ENCODE measurements around the gene FLNB. TPM values are rescaled to one million over a fixed set of nuclear protein-coding genes. Genes with fewer than 3 reads are reported as not detected.
"Not testable (repeated sequence)": the region's sequence is repeated elsewhere in the genome, so short reads cannot be mapped to it uniquely, and the experiment has no call there.

Gene FLNB
- total RNA-seq, 1 experiment from 2014 or later, result 47.5 TPM

DNA sequence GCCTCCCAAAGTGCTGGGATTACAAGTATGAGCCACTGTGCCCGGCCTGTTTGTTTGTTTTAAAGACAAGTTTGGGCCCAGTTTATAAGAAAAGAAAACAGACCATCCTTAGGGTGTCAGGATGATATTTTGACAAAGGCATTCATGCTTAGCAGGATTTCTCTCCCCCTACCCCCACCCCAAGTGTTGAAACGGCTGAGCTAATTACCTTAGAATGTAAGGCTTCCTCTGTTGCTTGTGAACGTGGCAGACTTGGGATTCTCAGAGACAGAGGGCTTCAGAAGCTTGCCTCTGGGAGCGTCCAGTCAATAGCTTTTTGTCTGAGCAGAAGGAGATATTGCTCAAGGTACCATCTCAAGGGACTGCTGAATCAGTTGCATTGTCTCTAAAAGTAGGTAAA is 24.0 kb downstream of the FLNB start:
- no peak for DNase-seq (ENCODE audit: low read depth)

DNA sequence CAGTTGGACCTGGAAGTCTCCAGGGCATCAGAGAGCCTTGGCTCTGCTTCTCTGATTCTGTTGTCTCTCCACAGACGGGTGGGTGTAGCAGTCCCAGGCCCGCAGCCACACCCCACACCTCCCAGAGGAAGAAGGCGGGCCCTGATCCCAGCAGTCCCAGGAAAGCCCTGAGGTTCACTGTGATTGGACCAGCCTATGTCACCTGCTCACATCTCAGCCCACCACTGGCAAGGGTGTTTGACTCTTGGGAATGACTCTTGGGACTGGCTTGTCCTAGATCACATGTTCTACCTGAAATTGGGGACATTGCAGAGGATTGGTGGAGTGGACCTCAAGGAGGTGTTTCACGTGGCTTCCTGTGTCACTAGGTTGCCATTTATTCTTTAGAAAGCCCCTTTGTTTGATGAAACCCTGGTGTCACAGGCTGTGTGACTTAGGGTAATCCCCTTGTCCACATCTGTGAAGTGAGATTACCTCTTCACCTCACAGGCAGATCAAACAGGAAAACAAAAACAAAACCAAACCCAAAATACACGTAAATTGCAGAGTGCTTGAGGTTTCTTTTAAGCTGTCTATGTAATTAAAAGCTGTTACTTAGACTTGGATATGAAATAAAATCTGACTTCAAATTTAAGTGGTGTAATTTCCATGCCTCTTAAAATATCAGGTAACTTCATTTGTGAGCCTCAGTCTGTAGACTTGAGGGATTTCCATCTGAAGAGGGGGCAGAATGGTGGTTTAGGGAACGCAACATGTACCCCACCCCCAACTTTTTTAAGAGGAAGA is 26.7 kb downstream of the FLNB start:
- no peak for DNase-seq (ENCODE audit: low read depth)

GRCh38 chr3:58035524-58036255 is 27.5 kb downstream of the FLNB start:
- no peak for DNase-seq (ENCODE audit: low read depth)

DNA sequence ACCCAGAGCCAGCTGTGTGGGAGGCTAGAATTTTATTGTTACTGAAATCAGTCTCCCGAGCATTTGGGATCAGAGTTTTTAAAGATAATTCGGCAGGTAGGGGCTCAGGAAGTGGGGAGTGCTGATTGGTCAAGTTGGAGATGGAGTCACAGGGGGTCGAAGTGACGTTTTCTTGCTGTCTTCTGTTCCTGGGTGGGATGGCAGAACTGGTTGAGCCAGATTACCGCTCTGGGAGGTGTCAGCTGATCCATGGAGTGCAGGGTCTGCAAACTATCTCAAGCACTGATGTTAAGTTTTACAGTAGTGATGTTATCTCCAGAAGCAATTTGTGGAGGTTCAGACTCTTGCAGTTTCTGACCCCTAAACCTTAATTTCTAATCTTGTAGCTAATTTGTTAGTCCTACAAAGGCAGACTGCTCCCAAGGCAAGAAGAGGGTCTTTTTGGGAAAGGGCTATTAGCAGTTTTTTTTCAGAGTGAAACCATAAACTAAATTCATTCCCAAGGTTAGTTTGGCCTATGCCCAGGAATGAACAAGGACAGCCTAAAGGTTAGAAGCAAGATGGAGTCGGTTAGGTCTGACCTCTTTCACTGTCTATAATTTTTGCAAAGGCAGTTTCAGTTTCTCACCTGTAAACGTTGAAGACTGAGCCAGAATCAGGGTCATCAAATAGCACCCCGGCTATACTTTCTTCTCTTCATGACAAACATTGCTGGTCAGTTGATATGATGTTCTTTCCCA is 28.2 kb downstream of the FLNB start:
- no peak for DNase-seq (ENCODE audit: low read depth)

GRCh38 chr3:58037141-58037910 is 29.1 kb downstream of the FLNB start:
- DNase-seq (ENCODE audit: low read depth), result no peak

DNA sequence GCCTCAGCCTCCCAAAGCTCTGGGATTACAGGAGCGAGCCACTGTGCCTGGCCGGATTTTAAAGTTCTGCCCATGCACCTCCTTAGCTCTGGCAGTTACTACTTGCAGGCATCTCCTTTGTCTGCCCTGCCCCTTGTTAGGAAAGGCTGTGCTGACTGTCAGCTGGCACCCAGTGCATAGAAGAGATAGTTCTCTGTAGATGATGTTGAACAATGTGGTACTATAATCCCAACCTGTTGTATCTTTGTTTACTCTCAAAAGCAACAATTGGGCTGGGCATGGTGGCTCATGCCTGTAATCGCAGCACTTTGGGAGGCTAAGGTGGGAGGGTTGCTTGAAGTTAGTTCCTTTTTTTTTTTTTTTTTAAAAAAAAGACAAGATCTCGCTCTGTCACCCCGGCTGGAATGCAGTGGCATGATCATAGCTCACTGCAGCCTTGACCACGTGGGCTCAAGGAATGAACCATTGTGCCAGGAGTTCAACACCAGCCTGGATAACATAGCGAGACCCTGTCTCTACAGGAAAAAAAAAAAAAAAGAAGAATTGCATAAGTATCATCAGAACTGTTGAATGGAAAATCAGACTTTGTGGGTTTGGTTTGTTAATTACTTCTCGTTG is 30.6 kb downstream of the FLNB start:
- DNase-seq (ENCODE audit: low read depth), result no peak

- DNase-seq (ENCODE audit: low read depth), result no peak
Observed at GRCh38 chr3:58039601-58040000, 31.4 kb downstream of the FLNB start.

DNA sequence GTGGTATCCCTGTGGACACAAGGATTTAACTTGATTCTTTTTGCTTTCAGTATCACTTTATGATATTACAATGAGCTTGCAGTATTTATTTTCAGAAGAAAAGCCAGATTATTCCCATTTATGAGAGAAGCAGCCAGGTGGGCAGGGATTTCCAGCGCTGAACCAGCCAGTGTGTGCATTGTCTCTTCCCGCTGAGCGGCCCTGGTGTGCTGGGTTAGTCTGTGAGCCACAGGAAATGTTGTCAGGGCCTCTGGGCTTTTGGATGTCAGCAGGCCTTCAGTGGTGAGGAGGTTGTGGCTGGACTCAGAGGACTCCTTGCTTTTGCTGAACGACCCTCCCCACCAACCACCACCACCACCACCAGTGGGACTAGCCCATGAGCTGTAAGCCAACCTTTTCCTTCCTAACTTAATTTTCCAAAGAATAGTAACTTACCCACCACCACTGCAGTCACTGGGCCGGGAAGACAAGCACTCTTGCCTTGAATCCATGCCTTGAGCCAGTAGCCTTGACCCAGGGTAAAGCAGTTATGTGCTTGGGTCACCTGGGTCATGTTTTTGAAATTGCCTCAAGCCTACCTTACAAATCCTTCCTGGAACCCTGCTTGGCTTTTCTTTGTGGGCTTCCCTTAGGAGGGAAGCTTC is 33.1 kb downstream of the FLNB start:
- no peak for DNase-seq (ENCODE audit: low read depth)

DNA sequence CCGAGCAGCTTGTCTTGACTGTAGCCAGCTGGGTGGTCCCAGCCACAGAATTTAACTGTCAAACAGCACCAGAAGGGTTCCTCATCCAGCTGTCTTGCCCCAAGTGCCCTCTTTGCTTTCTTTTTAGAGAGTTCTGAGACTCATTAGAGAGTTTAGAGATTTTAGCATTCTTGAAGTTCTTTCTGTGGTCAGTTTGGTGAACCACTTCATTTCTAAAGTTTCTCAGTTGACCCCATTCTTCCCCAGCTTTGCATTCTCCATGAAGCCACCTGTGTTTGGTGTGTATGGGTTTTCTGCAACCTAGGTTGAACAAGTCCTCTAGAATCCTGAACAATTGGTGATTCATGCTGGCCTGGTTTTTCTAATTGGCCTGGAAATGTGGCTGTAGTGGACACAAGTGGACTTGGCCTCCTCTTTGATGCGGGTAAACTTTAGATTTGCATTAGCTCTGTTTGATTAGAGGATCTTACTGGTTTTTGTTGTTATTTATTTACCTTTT is 33.7 kb downstream of the FLNB start:
- peak; percentile 97 for DNase-seq (ENCODE audit: low read depth)

GRCh38 chr3:58042947-58043707 is 34.9 kb downstream of the FLNB start:
- DNase-seq (ENCODE audit: low read depth), result no peak

- DNase-seq (ENCODE audit: low read depth), result no peak
Observed at GRCh38 chr3:58043933-58044332, 35.7 kb downstream of the FLNB start.

- DNase-seq (ENCODE audit: low read depth), result no peak
Observed at GRCh38 chr3:58044691-58045483, 36.7 kb downstream of the FLNB start.

GRCh38 chr3:58047826-58048225 is 39.6 kb downstream of the FLNB start:
- peak; percentile 92 for DNase-seq (ENCODE audit: low read depth)

DNA sequence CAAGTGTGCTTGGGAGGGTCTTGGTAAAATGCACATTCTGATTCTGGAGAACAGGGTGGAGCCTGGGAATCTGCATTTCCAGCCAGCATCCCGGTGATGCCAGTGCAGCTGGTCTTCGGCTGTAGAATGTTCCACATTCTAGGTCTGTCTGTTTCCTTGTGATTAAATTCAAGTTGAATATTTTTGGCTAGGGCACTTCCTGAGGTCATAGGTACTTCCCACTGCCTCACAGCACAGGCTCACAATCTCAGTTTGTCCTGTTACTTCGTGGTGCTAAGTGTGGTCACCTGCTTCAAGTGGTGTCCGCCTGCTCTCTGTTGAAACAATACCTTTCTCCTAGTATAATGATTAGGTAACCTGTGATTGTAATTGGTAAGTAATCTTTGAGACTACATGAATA is 40.1 kb downstream of the FLNB start:
- DNase-seq (ENCODE audit: low read depth), result peak; percentile 53

DNA sequence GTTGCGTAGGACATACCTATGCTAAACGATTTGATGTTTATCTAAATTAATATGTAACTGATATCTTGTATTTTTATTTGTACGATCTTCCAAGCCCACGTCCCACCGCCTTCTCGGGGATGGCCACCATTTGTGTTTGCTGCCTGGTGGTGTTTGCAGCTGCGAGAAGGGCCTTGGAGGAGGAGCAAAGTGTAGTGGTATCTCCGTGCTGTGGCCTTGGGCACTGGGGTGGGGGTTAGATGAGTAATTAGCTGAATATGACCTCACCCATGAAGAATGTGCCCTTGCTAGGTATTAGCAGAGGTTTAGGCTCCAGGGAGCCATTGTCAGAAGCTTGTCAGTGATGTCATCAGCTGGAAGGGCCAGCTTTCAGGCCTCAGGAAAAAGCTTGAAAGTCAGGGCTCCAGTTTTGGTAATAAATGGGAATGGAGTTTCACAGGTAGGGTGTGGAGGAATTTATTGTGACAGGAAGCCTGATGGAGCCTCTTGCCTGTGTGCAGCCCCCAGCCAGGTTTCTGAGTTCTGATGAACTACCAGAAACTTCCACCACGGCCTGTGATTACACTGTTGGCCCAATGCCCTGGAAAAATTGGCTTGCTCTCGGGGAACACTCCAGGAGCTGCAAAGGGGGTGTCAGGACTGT is 41.0 kb downstream of the FLNB start:
- DNase-seq (ENCODE audit: low read depth), result peak; percentile 92

DNA sequence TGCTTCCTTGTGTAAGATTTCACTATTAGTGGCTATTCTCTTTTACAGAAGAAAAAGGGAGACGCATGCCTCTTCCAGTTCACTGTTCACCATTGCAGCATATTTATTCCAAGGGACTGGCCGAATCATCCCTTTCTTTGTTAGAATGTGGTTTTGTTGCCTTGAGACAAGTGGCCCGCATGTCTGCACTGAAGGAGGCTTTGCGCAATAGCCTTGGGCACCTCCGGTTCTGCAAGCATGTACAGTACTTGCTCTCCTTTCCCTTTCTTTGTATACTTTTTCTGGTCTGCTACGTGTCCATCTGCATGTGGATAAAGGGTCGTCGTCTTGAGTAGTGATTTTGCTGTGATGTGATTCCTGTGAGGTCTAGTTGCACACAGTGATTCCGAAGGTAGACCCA is 43.0 kb downstream of the FLNB start:
- peak; percentile 85 for DNase-seq (ENCODE audit: low read depth)

DNA sequence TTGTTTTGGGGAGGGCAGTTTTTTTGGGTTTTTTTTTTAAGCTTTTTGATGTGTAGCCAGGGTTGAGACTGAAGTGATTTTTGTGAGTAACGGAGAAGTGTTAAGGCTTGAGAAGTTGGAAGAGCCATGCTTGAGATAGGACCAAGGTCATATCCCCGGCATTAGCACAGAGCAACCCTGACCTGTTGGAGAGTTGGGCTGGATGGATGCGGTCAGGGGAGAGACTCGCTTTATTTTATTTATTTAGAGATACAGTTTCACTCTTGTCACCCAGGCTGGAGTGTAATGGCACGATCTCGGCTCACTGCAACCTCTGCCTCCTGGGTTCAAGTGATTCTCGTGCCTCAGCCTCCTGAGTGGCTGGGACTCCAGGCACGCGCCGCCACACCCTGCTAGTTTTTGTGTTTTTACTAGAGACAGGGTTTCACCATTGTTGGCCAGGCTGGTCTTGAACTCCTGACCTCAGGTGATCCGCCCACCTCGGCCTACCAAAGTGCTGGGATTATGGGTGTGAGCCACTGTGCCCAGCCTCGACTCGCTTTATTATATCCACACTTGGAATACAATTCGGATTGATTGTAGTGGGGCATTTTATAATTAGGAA is 43.5 kb downstream of the FLNB start:
- DNase-seq (ENCODE audit: low read depth), result not testable (repeated sequence)
